HG03103 (cell line): ENCODE measurements around the gene NTM.

ENCODE experiments used
- ATAC-seq: cut with Tn5 transposase; IDR thresholded peaks from one replicate; pipeline ENCODE4 v1.9.1; 2021; ENCODE audit warnings: low read depth; ENCODE audit not compliant: unreplicated experiment

Gene NTM

DNA sequence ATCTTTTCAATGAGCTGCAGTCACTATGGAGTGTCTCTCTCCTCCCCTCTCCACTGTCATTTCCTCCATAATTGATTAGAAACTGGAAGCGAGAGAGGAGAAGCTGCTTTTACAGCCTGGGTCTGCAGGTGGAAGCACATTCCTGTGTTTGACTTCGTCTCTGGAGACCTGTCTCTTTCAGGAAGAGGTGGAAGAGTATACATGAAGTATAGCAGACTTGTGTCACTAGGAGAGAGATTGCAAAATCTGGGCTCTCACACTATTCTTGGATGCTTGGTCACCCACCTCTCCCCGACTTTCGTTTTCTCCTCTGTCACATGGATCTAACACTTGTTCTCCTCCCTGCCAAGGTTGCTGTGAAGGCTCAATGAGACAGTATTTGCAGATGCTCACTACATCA, 323.3 kb downstream of the NTM start:
- ATAC-seq, result no peak

DNA sequence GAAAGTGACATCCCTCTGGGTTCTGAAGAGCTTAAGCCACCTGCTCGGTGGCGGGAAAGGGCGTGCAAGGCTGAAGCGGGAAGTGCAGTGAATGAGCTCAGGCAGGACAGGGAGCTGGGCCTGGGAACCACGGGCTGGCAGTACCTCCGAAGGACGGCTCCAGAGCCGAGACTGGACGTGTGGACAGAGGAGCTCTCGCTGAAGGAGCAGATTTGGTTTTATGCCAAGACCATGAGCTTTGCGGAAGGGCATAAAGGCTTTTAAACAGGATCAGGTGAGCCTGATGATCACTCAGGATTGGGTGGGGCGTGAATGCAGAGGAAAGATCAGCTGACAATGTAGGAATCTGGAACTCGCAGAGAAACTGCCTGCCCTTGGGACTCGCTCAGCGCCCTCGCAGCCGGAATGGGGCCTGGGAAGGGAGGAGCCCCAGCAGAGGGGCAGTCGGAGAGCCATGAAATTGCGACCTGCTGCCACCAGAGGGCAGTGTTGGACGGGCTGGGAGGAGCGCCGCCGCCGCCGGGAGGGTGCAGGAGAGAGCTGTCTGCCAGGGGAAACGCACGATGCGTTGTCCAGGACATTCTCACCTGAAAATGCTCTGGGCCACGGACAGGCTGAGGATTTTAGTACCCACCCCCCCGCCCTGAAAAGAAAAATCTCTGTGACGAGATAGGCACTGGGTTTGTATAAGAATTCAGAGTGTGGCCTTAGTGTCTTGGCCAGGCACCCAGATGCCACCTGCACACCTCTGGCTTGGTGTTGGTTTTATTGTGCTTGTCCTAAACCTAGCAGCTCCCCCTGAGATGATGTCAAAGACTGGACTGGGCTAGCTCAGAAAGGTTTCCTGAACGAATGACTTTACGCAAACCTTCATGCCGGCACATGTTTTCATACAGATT, 324.4 kb downstream of the NTM start:
- peak; percentile 80 for ATAC-seq

- ATAC-seq, result no peak
Measured at GRCh38 chr11:131695889-131696429, 325.5 kb downstream of the NTM start.

- ATAC-seq, result no peak
Measured at GRCh38 chr11:131696690-131697089, 326.3 kb downstream of the NTM start.

DNA sequence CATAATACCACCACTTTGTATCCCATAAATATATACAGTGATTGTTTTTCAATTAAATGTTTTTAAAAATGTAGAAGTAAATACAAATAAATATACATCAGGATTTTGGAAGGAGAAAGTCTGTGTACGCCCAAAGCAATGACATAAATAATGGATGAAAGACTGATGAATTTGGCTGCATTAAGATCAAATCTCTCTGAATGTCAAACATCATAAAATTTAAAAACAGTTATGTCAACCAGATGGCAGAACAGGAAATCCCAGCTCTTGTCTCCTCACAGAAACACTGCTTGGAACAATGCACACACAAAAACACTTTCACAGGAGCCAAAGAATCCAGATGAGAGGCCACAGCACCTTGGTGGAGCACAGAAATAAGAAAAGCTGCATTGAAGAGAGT, 332.9 kb downstream of the NTM start:
- no peak for ATAC-seq

GRCh38 chr11:131704682-131705081, 334.3 kb downstream of the NTM start:
- no peak for ATAC-seq

GRCh38 chr11:131710511-131710910, 340.1 kb downstream of the NTM start:
- no peak for ATAC-seq

DNA sequence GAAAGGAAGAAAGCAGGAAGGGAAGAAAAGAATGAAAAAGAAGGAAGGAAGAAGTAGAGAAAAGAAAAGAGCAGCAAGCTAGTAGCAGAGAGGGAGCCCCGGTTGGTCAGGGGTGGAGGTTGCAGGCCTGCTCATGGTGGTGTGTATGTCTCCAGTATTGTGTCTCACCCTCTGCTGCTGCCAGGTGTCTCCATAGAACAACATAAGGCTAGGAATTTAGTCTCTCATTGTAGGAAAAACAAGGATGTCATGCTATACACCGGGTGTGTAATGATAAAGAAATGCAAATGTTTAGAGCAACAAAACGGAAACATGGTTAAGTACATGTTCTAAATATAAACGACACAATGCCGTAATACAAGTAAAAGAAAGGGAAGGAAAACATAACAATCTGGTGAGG, 342.5 kb downstream of the NTM start:
- no peak for ATAC-seq

DNA sequence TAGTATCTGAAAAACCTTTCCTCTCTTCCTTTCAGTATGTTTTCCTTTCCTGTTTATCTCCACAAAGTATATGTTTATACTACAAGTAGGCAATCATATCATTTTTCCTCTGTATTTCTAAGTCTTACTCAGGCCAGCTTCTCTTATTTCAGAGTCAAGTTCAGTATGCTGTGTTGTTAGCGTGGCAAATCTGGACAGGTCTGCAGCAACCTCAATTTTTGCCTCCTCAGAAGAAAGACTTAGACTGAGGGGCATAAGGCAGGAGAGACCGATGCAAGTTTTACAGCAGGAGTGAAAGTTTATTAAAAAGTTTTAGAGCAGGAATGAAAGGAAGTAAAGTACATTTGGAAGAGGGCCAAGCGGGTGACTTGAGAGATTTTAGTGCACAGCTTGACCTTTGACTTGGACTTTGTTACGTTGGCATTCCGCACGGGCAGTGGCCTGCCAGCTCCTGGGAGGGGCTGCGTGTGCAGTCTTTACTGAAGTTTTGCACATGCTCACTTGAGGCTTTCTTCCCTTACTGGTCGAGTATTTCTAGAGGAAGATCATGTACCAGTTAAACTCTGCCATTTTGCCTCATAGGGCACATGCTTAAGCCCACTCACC, 343.2 kb downstream of the NTM start:
- ATAC-seq, result no peak

DNA sequence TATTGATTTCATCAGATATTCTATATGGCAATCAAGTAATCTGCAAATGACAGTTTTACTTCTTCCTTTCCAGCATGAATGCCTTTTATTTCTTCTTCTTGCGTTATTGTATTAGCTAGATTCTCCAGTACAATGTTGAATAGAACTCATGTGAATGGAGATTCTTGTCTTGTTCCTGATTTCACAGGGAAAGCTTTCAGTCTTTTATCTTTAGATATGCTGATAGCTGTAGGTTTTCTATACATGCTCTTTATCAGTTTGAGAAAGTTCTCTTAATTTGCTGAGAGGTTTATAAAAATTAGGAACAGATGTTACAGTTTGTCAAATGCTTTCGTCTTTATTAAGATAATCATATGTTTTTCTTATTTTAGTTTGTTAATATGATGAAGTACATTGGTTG, 347.2 kb downstream of the NTM start:
- no peak for ATAC-seq

DNA sequence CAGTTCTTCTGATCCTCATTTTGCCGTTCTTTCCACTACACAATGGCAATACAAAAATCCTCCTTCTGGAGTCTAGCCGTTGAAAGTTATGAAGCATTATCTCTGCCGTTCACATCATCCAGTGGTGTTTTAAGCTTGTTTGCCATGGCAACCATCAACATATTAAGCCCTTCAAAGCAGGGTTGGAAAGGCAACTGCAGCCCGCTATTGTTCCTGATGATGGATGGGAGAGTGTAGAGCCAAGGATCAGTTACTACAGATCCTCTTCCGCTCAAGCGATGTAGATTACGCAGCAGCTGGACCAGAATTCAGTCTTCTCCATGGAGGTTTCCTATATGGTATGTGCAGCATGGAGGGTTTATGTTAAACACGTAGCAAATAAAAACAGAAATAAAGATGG, 352.7 kb downstream of the NTM start:
- no peak for ATAC-seq

DNA sequence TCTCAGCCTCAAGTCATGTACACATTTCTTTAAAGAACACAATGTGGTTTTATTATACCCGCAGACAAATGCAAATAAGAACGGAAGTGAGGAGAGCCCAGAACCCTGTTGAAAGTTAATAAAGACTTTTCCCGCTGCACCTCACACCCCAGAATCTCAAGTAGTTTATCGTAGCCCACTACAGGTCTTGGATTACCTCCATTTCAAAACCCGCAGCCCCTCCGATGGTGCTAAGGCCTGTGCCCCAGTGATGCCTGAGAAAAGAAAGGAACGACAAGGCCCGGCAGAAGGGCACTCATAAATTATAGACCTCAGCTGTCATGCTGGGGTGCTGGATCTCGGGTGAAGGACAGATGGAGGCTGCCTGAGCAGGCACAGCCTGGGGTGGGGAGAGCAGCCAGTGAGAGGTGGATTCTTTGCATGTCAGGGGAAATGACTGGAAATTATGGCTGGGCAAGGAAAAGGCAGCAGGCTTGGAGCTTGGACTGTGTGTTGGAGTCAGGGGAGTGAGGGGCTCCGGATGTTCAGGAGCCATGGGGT, 354.1 kb downstream of the NTM start:
- ATAC-seq, result no peak

DNA sequence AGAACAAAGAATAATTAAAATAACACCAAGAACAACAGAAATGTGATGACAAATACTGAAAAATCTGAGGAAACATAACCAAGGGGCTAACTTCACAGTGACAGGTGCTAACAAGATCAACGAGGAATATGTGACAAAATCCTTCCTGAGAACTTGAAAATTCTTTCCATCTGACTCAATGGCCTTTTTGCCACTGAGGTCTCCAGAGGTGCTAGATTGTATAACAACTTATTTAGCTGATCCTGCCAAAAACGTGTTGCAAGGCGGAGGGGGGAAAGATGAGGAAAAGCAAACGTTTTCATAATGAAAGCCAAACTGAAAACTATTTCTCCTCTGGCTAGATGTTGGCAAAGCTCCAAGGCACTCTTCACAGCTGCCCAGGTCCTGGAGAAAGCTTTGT, 364.5 kb downstream of the NTM start:
- ATAC-seq, result no peak

DNA sequence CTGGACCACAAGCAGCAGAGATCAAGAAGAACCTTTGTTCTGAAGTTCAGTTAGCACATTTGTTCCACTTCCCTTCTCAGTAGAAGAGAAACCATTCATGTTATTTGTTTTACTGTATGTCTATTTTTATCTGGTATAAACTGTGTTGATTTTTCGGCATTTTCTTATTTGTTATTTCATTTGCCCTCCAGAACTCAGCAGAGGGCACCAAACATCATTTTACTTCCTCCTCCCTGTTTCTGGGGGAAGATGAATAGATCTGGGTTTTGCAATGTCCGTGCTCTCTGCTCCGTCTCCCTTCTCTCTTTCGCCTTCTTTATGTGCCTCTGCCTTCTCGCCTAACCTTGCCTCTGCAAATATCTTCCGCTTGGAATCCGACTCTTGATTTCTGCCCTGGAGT, 366.9 kb downstream of the NTM start:
- ATAC-seq, result no peak

GRCh38 chr11:131739243-131739882, 368.9 kb downstream of the NTM start:
- no peak for ATAC-seq

- ATAC-seq, result no peak
Measured at GRCh38 chr11:131744847-131745246, 374.4 kb downstream of the NTM start.

- no peak for ATAC-seq
Measured at GRCh38 chr11:131745405-131745804, 375.0 kb downstream of the NTM start.

DNA sequence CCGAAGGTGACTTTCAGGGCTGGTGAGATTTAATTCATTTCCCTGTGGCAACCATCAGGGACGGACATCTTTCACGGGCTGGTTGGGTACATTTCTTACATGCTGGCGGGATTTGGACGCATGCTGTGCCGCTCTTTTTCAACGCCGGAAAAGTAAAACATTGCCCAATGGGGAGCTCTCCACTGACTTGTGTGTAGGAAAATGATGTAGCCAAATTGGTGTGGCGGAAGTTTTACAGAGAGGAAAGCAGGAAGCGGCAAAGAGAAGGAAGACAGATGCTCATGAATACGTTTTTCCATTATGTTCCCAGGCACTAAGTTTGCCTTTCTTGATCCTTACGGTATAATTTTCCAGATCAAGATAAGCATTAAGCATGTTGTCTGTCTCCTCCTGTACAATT, 375.8 kb downstream of the NTM start:
- no peak for ATAC-seq

GRCh38 chr11:131748151-131749050, 378.0 kb downstream of the NTM start:
- peak; percentile 83 for ATAC-seq

GRCh38 chr11:131749101-131749500, 378.7 kb downstream of the NTM start:
- no peak for ATAC-seq
